Measurements from ENCODE around the gene EFHC1. TPM values are rescaled to one million over a fixed set of nuclear protein-coding genes. Genes with fewer than 3 reads are reported as not detected.

The EFHC1 gene
- total RNA-seq, 1 donor from 2014 or later: 59.8 TPM

DNA sequence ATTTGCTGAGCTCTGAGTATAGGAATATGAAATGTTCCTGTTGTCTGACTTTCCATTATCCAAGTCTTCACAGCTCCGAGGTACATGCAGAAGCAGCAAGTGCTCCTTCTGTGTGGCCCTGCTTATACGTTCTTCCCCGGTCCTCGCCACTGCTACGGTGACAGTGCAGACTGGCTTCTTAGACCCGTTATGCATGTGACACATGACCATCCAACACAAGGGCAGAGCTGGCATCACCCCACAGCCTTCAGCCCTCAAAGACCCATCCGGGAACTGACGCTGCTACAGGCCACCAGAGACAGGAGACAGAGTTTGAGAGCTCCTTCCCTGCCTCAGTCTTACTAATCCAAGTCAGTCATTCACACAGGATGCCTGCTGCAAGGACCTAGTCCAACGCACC lies 86.3 kb downstream of the EFHC1 start:
- Mint-ChIP-seq H3K27ac (no peak overlapping the region), H3K4me1 (no peaks in the 10 kb centered on the region), H3K4me3 (no peak overlapping the region), H3K9me3 (no peaks in the 10 kb centered on the region), H3K36me3 (peaks cover 48% of the 10 kb centered on the region), H3K27me3 (ENCODE audit: insufficient read depth, low read depth) (no peaks in the 10 kb centered on the region)
- Histone ChIP-seq H4K20me1 (ENCODE audit: low read depth) (no peaks in the 10 kb centered on the region), H3K27ac (no peak overlapping the region), H3F3A (ENCODE audit: low read depth) (no peaks in the 10 kb centered on the region), H3K79me2 (ENCODE audit: low read depth) (no peaks in the 10 kb centered on the region), H3K4me3 (no peak overlapping the region), H3K4me2 (no peak overlapping the region), H2AFZ (replicated peaks) (no peak overlapping the region), H3K4me1 (peaks cover 3% of the 10 kb centered on the region), H3K9me3 (ENCODE audit: low read depth) (no peaks in the 10 kb centered on the region), H3K36me3 (no peaks in the 10 kb centered on the region), H3K27me3 (no peaks in the 10 kb centered on the region), H3K9ac (no peak overlapping the region)
- no peak for DNase-seq (ENCODE audit: low spot score)
- TF ChIP-seq EZH2 (IDR thresholded peaks at IDR 0.05): no peak
- TF ChIP-seq, protein P1, sequence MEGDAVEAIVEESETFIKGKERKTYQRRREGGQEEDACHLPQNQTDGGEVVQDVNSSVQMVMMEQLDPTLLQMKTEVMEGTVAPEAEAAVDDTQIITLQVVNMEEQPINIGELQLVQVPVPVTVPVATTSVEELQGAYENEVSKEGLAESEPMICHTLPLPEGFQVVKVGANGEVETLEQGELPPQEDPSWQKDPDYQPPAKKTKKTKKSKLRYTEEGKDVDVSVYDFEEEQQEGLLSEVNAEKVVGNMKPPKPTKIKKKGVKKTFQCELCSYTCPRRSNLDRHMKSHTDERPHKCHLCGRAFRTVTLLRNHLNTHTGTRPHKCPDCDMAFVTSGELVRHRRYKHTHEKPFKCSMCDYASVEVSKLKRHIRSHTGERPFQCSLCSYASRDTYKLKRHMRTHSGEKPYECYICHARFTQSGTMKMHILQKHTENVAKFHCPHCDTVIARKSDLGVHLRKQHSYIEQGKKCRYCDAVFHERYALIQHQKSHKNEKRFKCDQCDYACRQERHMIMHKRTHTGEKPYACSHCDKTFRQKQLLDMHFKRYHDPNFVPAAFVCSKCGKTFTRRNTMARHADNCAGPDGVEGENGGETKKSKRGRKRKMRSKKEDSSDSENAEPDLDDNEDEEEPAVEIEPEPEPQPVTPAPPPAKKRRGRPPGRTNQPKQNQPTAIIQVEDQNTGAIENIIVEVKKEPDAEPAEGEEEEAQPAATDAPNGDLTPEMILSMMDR (IDR thresholded peaks at IDR 0.05): no peak
- no peak for TF ChIP-seq EZH2phosphoT487 (IDR thresholded peaks at IDR 0.05)

DNA sequence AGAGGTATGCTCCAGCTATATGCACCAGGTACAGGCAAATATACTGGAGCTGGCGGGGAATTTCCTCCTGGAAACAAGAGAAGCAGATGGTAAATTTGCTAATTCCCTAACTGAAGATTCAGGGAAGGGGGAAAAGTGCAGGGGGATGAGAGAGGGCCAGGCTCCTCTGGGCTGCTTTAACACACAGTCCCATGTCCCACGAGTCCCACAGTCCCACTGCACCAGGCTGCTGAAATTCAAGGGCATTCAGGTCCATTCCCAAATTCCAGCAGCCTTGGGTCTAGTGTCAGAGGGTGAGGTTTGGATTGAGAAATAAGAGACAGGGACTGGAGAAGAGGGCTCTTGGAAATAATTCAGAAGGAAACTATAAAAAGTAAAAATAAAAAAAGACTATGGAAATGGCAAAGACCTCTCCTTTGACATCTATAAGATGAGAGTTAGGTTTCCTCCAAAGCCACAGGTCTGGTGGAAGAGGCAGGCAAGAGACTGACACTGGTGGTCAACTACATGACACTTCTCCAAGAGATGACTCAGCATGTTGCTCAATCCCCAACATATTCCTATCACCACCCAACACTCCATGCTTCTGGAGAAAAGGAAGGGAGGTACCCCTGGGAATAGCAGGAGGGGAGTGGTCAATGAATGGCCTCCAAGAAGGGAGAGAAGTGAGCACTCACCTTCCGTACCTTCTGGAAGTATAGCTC lies 87.6 kb downstream of the EFHC1 start:
- no peak overlapping the region for H3K4me3 ChIP-seq
- H3K9ac ChIP-seq: no peak overlapping the region
- no peaks in the 10 kb centered on the region for H3K27me3 ChIP-seq
- no peaks in the 10 kb centered on the region for H4K20me1 ChIP-seq (ENCODE audit: low read depth)
- H3K4me2 ChIP-seq: no peak overlapping the region
- no peaks in the 10 kb centered on the region for H3K9me3 ChIP-seq (ENCODE audit: low read depth)
- DNase-seq (ENCODE audit: low spot score): no peak
- peaks cover 48% of the 10 kb centered on the region for H3K36me3 Mint-ChIP-seq
- H3K27ac ChIP-seq: no peak overlapping the region
- H2AFZ ChIP-seq (replicated peaks): no peak overlapping the region
- H3K4me3 Mint-ChIP-seq: no peak overlapping the region
- H3K27ac Mint-ChIP-seq: no peak overlapping the region
- no peaks in the 10 kb centered on the region for H3K9me3 Mint-ChIP-seq
- H3K79me2 ChIP-seq (ENCODE audit: low read depth): no peaks in the 10 kb centered on the region
- H3K4me1 ChIP-seq: peaks cover 3% of the 10 kb centered on the region
- no peak for TF ChIP-seq EZH2 (IDR thresholded peaks at IDR 0.05)
- no peak for TF ChIP-seq EZH2phosphoT487 (IDR thresholded peaks at IDR 0.05)
- TF ChIP-seq, protein P1 (IDR thresholded peaks at IDR 0.05): no peak
- no peaks in the 10 kb centered on the region for H3K27me3 Mint-ChIP-seq (ENCODE audit: insufficient read depth, low read depth)
- H3F3A ChIP-seq (ENCODE audit: low read depth): no peaks in the 10 kb centered on the region
- no peaks in the 10 kb centered on the region for H3K36me3 ChIP-seq
- H3K4me1 Mint-ChIP-seq: peaks cover 12% of the 10 kb centered on the region

DNA sequence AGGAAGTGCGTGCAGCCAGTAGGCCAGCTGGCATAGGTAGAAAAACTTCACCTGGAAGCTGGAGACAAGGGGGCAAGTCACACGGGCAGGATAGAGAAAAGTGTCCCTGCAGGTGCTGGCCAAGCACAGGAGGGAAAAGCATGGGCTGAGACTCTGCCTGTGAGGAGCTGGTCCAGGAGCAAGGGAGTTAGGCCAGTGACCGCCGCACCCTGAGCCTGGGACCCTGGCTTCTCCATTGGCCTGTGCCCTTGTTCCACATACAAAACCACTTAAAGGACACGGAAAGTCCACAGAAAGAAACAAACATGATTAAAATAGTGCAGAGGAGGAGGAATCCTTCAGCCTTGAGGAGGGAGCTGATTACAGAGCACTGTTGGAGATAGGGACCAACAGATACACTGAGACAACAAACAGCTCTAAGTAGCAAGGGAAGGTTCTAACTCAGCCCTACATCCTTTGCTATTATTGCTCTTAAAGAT lies 88.2 kb downstream of the EFHC1 start:
- H4K20me1 ChIP-seq (ENCODE audit: low read depth): no peaks in the 10 kb centered on the region
- no peaks in the 10 kb centered on the region for H3K79me2 ChIP-seq (ENCODE audit: low read depth)
- peaks cover 3% of the 10 kb centered on the region for H3K4me1 ChIP-seq
- H3K9me3 Mint-ChIP-seq: no peaks in the 10 kb centered on the region
- TF ChIP-seq, protein P1 (IDR thresholded peaks at IDR 0.05): no peak
- no peak for TF ChIP-seq EZH2 (IDR thresholded peaks at IDR 0.05)
- no peak for TF ChIP-seq EZH2phosphoT487 (IDR thresholded peaks at IDR 0.05)
- H3K4me2 ChIP-seq: no peak overlapping the region
- no peaks in the 10 kb centered on the region for H3K36me3 ChIP-seq
- H3F3A ChIP-seq (ENCODE audit: low read depth): no peaks in the 10 kb centered on the region
- no peak overlapping the region for H2AFZ ChIP-seq (replicated peaks)
- H3K9me3 ChIP-seq (ENCODE audit: low read depth): no peaks in the 10 kb centered on the region
- no peak overlapping the region for H3K4me3 ChIP-seq
- H3K27me3 Mint-ChIP-seq (ENCODE audit: insufficient read depth, low read depth): no peaks in the 10 kb centered on the region
- H3K27me3 ChIP-seq: no peaks in the 10 kb centered on the region
- H3K9ac ChIP-seq: no peak overlapping the region
- H3K27ac ChIP-seq: no peak overlapping the region
- peaks cover 17% of the 10 kb centered on the region for H3K4me1 Mint-ChIP-seq
- peak overlapping the region; percentile 81 for H3K27ac Mint-ChIP-seq
- no peak for DNase-seq (ENCODE audit: low spot score)
- no peak overlapping the region for H3K4me3 Mint-ChIP-seq
- peaks cover 44% of the 10 kb centered on the region for H3K36me3 Mint-ChIP-seq

Data from neural progenitor cell (in vitro differentiated cells).